ENCODE results near the gene SORCS3.

SORCS3 gene

GRCh38 chr10:105262666-105263065, 621.6 kb downstream of the SORCS3 start:
- Histone ChIP-seq H3K4me1 (no peaks in the 10 kb centered on the region), H3K9ac (no peak overlapping the region), H3K4me3 (no peak overlapping the region), H4K20me1 (no peaks in the 10 kb centered on the region), H3K27me3 (no peaks in the 10 kb centered on the region), H3K9me3 (replicated peaks in 1 of 11) (no peaks in the 10 kb centered on the region), H3K27ac (no peak overlapping the region), H3K4me2 (no peak overlapping the region), H3K36me3 (no peaks in the 10 kb centered on the region)
- TF ChIP-seq Cebpa-rat (IDR thresholded peaks at IDR 0.05), result no peak

- no peaks in the 10 kb centered on the region for H3K4me1 ChIP-seq
- H3K9ac ChIP-seq, result no peak overlapping the region
- no peaks in the 10 kb centered on the region for H4K20me1 ChIP-seq
- H3K27ac ChIP-seq, result no peak overlapping the region
- TF ChIP-seq Cebpa-rat (IDR thresholded peaks at IDR 0.05), result no peak
- H3K27me3 ChIP-seq, result no peaks in the 10 kb centered on the region
- H3K36me3 ChIP-seq, result no peaks in the 10 kb centered on the region
- H3K4me3 ChIP-seq, result no peak overlapping the region
- no peak overlapping the region for H3K4me2 ChIP-seq
- no peaks in the 10 kb centered on the region for H3K9me3 ChIP-seq (replicated peaks in 1 of 11)
Observed at GRCh38 chr10:105266966-105267539, 626.0 kb downstream of the SORCS3 start.

- H3K9me3 ChIP-seq (replicated peaks in 1 of 11), result no peaks in the 10 kb centered on the region
- H3K27ac ChIP-seq, result no peak overlapping the region
- no peak overlapping the region for H3K4me3 ChIP-seq
- TF ChIP-seq Cebpa-rat (IDR thresholded peaks at IDR 0.05), result no peak
- no peak overlapping the region for H3K9ac ChIP-seq
- H3K27me3 ChIP-seq, result no peaks in the 10 kb centered on the region
- no peaks in the 10 kb centered on the region for H4K20me1 ChIP-seq
- H3K4me2 ChIP-seq, result no peak overlapping the region
- no peaks in the 10 kb centered on the region for H3K4me1 ChIP-seq
- no peaks in the 10 kb centered on the region for H3K36me3 ChIP-seq
Observed at GRCh38 chr10:105268961-105269360, 627.9 kb downstream of the SORCS3 start.

- Histone ChIP-seq H3K4me3 (no peak overlapping the region), H3K27ac (no peak overlapping the region), H4K20me1 (no peaks in the 10 kb centered on the region), H3K36me3 (no peaks in the 10 kb centered on the region), H3K9me3 (replicated peaks in 1 of 11) (no peaks in the 10 kb centered on the region), H3K4me2 (no peak overlapping the region), H3K27me3 (no peaks in the 10 kb centered on the region), H3K4me1 (no peaks in the 10 kb centered on the region), H3K9ac (no peak overlapping the region)
- TF ChIP-seq Cebpa-rat (IDR thresholded peaks at IDR 0.05), result no peak
Observed at GRCh38 chr10:105269689-105270088, 628.6 kb downstream of the SORCS3 start.

GRCh38 chr10:105274556-105275070, 633.5 kb downstream of the SORCS3 start:
- no peaks in the 10 kb centered on the region for H4K20me1 ChIP-seq
- no peak overlapping the region for H3K27ac ChIP-seq
- no peak overlapping the region for H3K9ac ChIP-seq

GRCh38 chr10:105278439-105278838, 637.3 kb downstream of the SORCS3 start:
- Histone ChIP-seq H3K4me3 (no peak overlapping the region), H3K27ac (no peak overlapping the region), H4K20me1 (no peaks in the 10 kb centered on the region), H3K27me3 (no peaks in the 10 kb centered on the region), H3K36me3 (no peaks in the 10 kb centered on the region), H3K4me1 (no peaks in the 10 kb centered on the region), H3K4me2 (no peak overlapping the region), H3K9ac (no peak overlapping the region), H3K9me3 (replicated peaks in 1 of 11) (no peaks in the 10 kb centered on the region)
- no peak for TF ChIP-seq Cebpa-rat (IDR thresholded peaks at IDR 0.05)

More at GRCh38 chr10:105274556-105275070, 633.5 kb downstream of the SORCS3 start:
- H3K9me3 ChIP-seq (replicated peaks in 1 of 11), result no peaks in the 10 kb centered on the region
- no peak for TF ChIP-seq Cebpa-rat (IDR thresholded peaks at IDR 0.05)
- no peak overlapping the region for H3K4me2 ChIP-seq
- H3K36me3 ChIP-seq, result no peaks in the 10 kb centered on the region
- no peaks in the 10 kb centered on the region for H3K27me3 ChIP-seq
- H3K4me1 ChIP-seq, result no peaks in the 10 kb centered on the region
- H3K4me3 ChIP-seq, result no peak overlapping the region

GRCh38 chr10:105279101-105279500, 638.0 kb downstream of the SORCS3 start:
- no peaks in the 10 kb centered on the region for H4K20me1 ChIP-seq
- H3K4me2 ChIP-seq, result no peak overlapping the region
- no peak overlapping the region for H3K4me3 ChIP-seq
- H3K9me3 ChIP-seq (replicated peaks in 1 of 11), result no peaks in the 10 kb centered on the region
- H3K27me3 ChIP-seq, result no peaks in the 10 kb centered on the region
- H3K4me1 ChIP-seq, result no peaks in the 10 kb centered on the region
- no peak overlapping the region for H3K9ac ChIP-seq
- no peak for TF ChIP-seq Cebpa-rat (IDR thresholded peaks at IDR 0.05)
- H3K27ac ChIP-seq, result no peak overlapping the region
- no peaks in the 10 kb centered on the region for H3K36me3 ChIP-seq

- no peaks in the 10 kb centered on the region for H3K36me3 ChIP-seq
- no peaks in the 10 kb centered on the region for H3K9me3 ChIP-seq (replicated peaks in 1 of 11)
- H3K9ac ChIP-seq, result no peak overlapping the region
- H3K27me3 ChIP-seq, result no peaks in the 10 kb centered on the region
- H3K4me2 ChIP-seq, result no peak overlapping the region
- H3K4me1 ChIP-seq, result no peaks in the 10 kb centered on the region
- H3K4me3 ChIP-seq, result no peak overlapping the region
- no peak overlapping the region for H3K27ac ChIP-seq
- no peaks in the 10 kb centered on the region for H4K20me1 ChIP-seq
- TF ChIP-seq Cebpa-rat (IDR thresholded peaks at IDR 0.05), result no peak
Observed at GRCh38 chr10:105280895-105281294, 639.8 kb downstream of the SORCS3 start.

- Histone ChIP-seq H3K27me3 (no peaks in the 10 kb centered on the region), H3K36me3 (no peaks in the 10 kb centered on the region), H3K4me1 (no peaks in the 10 kb centered on the region), H4K20me1 (no peaks in the 10 kb centered on the region), H3K4me2 (no peak overlapping the region), H3K27ac (no peak overlapping the region), H3K4me3 (no peak overlapping the region), H3K9ac (no peak overlapping the region), H3K9me3 (replicated peaks in 1 of 11) (no peaks in the 10 kb centered on the region)
- no peak for TF ChIP-seq Cebpa-rat (IDR thresholded peaks at IDR 0.05)
Observed at GRCh38 chr10:105284476-105285215, 643.6 kb downstream of the SORCS3 start.

- no peak overlapping the region for H3K9ac ChIP-seq
- no peak overlapping the region for H3K27ac ChIP-seq
- H3K27me3 ChIP-seq, result no peaks in the 10 kb centered on the region
- no peaks in the 10 kb centered on the region for H4K20me1 ChIP-seq
- no peak for TF ChIP-seq Cebpa-rat (IDR thresholded peaks at IDR 0.05)
- H3K4me1 ChIP-seq, result no peaks in the 10 kb centered on the region
- no peak overlapping the region for H3K4me2 ChIP-seq
- H3K4me3 ChIP-seq, result no peak overlapping the region
- no peaks in the 10 kb centered on the region for H3K36me3 ChIP-seq
- H3K9me3 ChIP-seq (replicated peaks in 1 of 11), result no peaks in the 10 kb centered on the region
Observed at GRCh38 chr10:105288026-105288425, 646.9 kb downstream of the SORCS3 start.
